IMR-90 (cell line): ENCODE results near the gene TENM3. TPM values are rescaled to one million over a fixed set of nuclear protein-coding genes. Genes with fewer than 3 reads are reported as not detected.
A peak's percentile ranks its signal among the peaks of the same experiment; 100 is the strongest.

Experiments used
- ATAC-seq: fragments of 200-7000 bp; cut with Tn5 transposase; 2 replicates; pipeline ENCODE4 v1.9.1; 2020; ENCODE audit warnings: low read depth, mild to moderate bottlenecking, moderate library complexity
- BruUV-seq: library from RNA; stranded (reverse); fragments of 400-500 nt; replicated peaks from 2 replicates; lab custom pipeline; 2021; lab: Mats Ljungman, UMichigan
- CTCF ChIA-PET: fragments of 300-600 bp; formaldehyde crosslinking; extraction: SDS; loops from one replicate; lab custom pipeline; 2021; ENCODE audit warnings: antibody characterized with exemption; lab: Yijun Ruan, JAX
- POLR2A ChIA-PET: fragments of 300-600 bp; sonication (Branson Sonifier 250); formaldehyde crosslinking; loops from one replicate; lab custom pipeline; 2022; ENCODE audit warnings: antibody characterized with exemption; ENCODE audit not compliant: unreplicated experiment; lab: Charles Lee
- DNase-seq: peaks from one replicate; pipeline ENCODE4 v3.0.0; 2013
- H2AFZ ChIP-seq: replicated peaks from 2 replicates; pipeline ENCODE3; 2013; ENCODE audit warnings: low read length, mild to moderate bottlenecking; ENCODE audit not compliant: poor library complexity
- H2AK5ac ChIP-seq: 2 replicates; pipeline ENCODE4 v1.6.1; 2013; ENCODE audit warnings: low read depth, low read length, inconsistent platforms
- H2AK9ac ChIP-seq: replicated peaks from 2 replicates; pipeline ENCODE3; 2013; ENCODE audit warnings: mild to moderate bottlenecking, low read depth, low read length, moderate library complexity; ENCODE audit not compliant: poor library complexity
- H2BK120ac ChIP-seq: 2 replicates; pipeline ENCODE4 v1.6.1; 2013; ENCODE audit warnings: low read depth, low read length, inconsistent platforms
- H2BK15ac ChIP-seq: 3 replicates; pipeline ENCODE4 v1.6.1; 2013; ENCODE audit warnings: low read depth, low read length, inconsistent platforms
- H2BK20ac ChIP-seq: 2 replicates; pipeline ENCODE4 v1.6.1; 2013; ENCODE audit warnings: low read depth, mild to moderate bottlenecking, inconsistent platforms, low read length, moderate library complexity
- H2BK5ac ChIP-seq: 2 replicates; pipeline ENCODE4 v1.6.1; 2013; ENCODE audit warnings: mild to moderate bottlenecking, low read depth, low read length, inconsistent platforms; ENCODE audit not compliant: poor library complexity, severe bottlenecking
- H3K14ac ChIP-seq: replicated peaks from 2 replicates; pipeline ENCODE4 v1.6.1; 2013; ENCODE audit warnings: low read depth, low read length, inconsistent platforms
- H3K18ac ChIP-seq: 2 replicates; pipeline ENCODE4 v1.6.1; 2013; ENCODE audit warnings: low read depth, low read length, control low read depth
- H3K23ac ChIP-seq: 2 replicates; pipeline ENCODE4 v1.6.1; 2013; ENCODE audit warnings: low read depth, low read length, inconsistent platforms
- H3K27ac ChIP-seq: 2 replicates; pipeline ENCODE4 v1.5.1; 2013; ENCODE audit warnings: mild to moderate bottlenecking, control low read depth, low read length; ENCODE audit not compliant: insufficient read depth
- H3K27me3 ChIP-seq: 2 replicates; pipeline ENCODE4 v1.6.1; 2013; ENCODE audit warnings: low read length; ENCODE audit not compliant: control insufficient read depth, insufficient read depth
- H3K36me3 ChIP-seq: 2 replicates; pipeline ENCODE4 v1.6.1; 2013; ENCODE audit warnings: low read length, mixed read lengths; ENCODE audit not compliant: control insufficient read depth, insufficient read depth
- H3K4ac ChIP-seq: 2 replicates; pipeline ENCODE4 v1.6.1; 2013; ENCODE audit warnings: low read depth, low read length, inconsistent platforms
- H3K4me1 ChIP-seq: 2 replicates; pipeline ENCODE4 v1.6.1; 2013; ENCODE audit warnings: low read length, mixed read lengths; ENCODE audit not compliant: control insufficient read depth, insufficient read depth
- H3K4me2 ChIP-seq: 2 replicates; pipeline ENCODE4 v1.6.1; 2013; ENCODE audit warnings: low read depth, mild to moderate bottlenecking, control low read depth, low read length, moderate library complexity
- H3K4me3 ChIP-seq: 2 replicates; pipeline ENCODE4 v1.5.1; 2013; ENCODE audit warnings: low read depth, mild to moderate bottlenecking, control low read depth, low read length, moderate library complexity; ENCODE audit not compliant: insufficient read depth
- H3K56ac ChIP-seq: 2 replicates; pipeline ENCODE4 v1.6.1; 2013; ENCODE audit warnings: low read length, inconsistent platforms; ENCODE audit not compliant: insufficient read depth; ENCODE audit errors: extremely low read depth
- H3K79me1 ChIP-seq, 2 experiments: 2 replicates each; pipeline ENCODE4 v1.6.1; 2013; ENCODE audit warnings: low read length in 2 of 2, inconsistent platforms in 1 of 2, low read depth in 1 of 2
- H3K9ac ChIP-seq: 2 replicates; pipeline ENCODE4 v1.6.1; 2013; ENCODE audit warnings: low read depth, low read length, control low read depth
- H3K9me1 ChIP-seq: 2 replicates; pipeline ENCODE4 v1.6.1; 2013; ENCODE audit warnings: low read length, inconsistent platforms; ENCODE audit not compliant: insufficient read depth
- H3K9me3 ChIP-seq: 2 replicates; pipeline ENCODE4 v1.6.1; 2013; ENCODE audit warnings: low read length; ENCODE audit not compliant: control insufficient read depth, insufficient read depth
- H4K20me1 ChIP-seq: 2 replicates; pipeline ENCODE4 v1.6.1; 2013; ENCODE audit warnings: low read length, inconsistent platforms; ENCODE audit not compliant: insufficient read depth
- H4K5ac ChIP-seq: 2 replicates; pipeline ENCODE4 v1.6.1; 2013; ENCODE audit warnings: mild to moderate bottlenecking, low read depth, low read length, control low read depth
- H4K8ac ChIP-seq, 2 experiments: 2 replicates each; pipeline ENCODE4 v1.6.1; 2013; ENCODE audit warnings: low read depth in 2 of 2, low read length in 2 of 2, control low read depth in 1 of 2, inconsistent platforms in 1 of 2
- H4K91ac ChIP-seq: 2 replicates; pipeline ENCODE4 v1.6.1; 2013; ENCODE audit warnings: low read depth, low read length, inconsistent platforms; ENCODE audit not compliant: insufficient read depth
- BHLHE40 ChIP-seq: fragments of 150-350 bp; IDR thresholded peaks from 2 replicates; pipeline ENCODE4 v1.6.1; 2016; ENCODE audit warnings: mild to moderate bottlenecking, low read depth, low read length
- CEBPB ChIP-seq: IDR thresholded peaks from 2 replicates; pipeline ENCODE4 v1.6.1; 2012; ENCODE audit warnings: low read depth, low read length, improper control_type of control experiment
- CHD1 ChIP-seq: IDR thresholded peaks from 2 replicates; pipeline ENCODE4 v1.6.1; 2012; ENCODE audit warnings: low read depth, low read length, improper control_type of control experiment
- FOS ChIP-seq: fragments of 150-350 bp; IDR thresholded peaks from 2 replicates; pipeline ENCODE4 v1.6.1; 2016; ENCODE audit warnings: low read depth, low read length
- MAFK ChIP-seq: IDR thresholded peaks from 2 replicates; pipeline ENCODE4 v1.6.1; 2012; ENCODE audit warnings: low read depth, low read length, improper control_type of control experiment
- MAZ ChIP-seq: IDR thresholded peaks from 2 replicates; pipeline ENCODE4 v1.6.1; 2012; ENCODE audit warnings: low read depth, mild to moderate bottlenecking, low read length, improper control_type of control experiment, moderate library complexity, borderline replicate concordance
- MXI1 ChIP-seq: IDR thresholded peaks from 2 replicates; pipeline ENCODE4 v1.6.1; 2012; ENCODE audit warnings: low read depth, mild to moderate bottlenecking, low read length, moderate library complexity, borderline replicate concordance
- NFE2L2 ChIP-seq: fragments of 150-350 bp; IDR thresholded peaks from 2 replicates; pipeline ENCODE4 v1.6.1; 2016; ENCODE audit warnings: low read depth, mild to moderate bottlenecking, low read length
- POLR2A ChIP-seq: IDR thresholded peaks from 2 replicates; pipeline ENCODE4 v1.6.1; 2012; ENCODE audit warnings: mild to moderate bottlenecking, low read depth, low read length
- RAD21 ChIP-seq: IDR thresholded peaks from 2 replicates; pipeline ENCODE4 v1.6.1; 2012; ENCODE audit warnings: low read length, improper control_type of control experiment
- RCOR1 ChIP-seq: IDR thresholded peaks from 2 replicates; pipeline ENCODE4 v1.6.1; 2012; ENCODE audit warnings: mild to moderate bottlenecking, low read length, improper control_type of control experiment; ENCODE audit not compliant: insufficient replicate concordance
- RFX5 ChIP-seq: IDR thresholded peaks from 2 replicates; pipeline ENCODE4 v1.8.0; 2012; ENCODE audit warnings: low read depth, mild to moderate bottlenecking, low read length, moderate library complexity
- SMC3 ChIP-seq: fragments of 150-350 bp; IDR thresholded peaks from 2 replicates; pipeline ENCODE4 v1.6.1; 2016; ENCODE audit warnings: low read depth, mild to moderate bottlenecking, antibody characterized with exemption, low read length, moderate library complexity
- WGBS, 2 experiments: methylation state at CpG; one replicate each; pipeline versions ENCODE4 v1.1.5 to v1.1.7; 2013; ENCODE audit warnings: missing lambda C conversion rate in 2 of 2; ENCODE audit not compliant: insufficient read length in 1 of 2; ENCODE audit errors: extremely low coverage in 2 of 2; 5-methylcytosine and 5-hydroxymethylcytosine counted together
- dilution Hi-C: fragments of 300-500 bp; cut with HindIII; formaldehyde crosslinking; loops from one replicate; pipeline ENCODE4 v1.14.3; 2018; ENCODE audit warnings: low sequenced_read_pairs; ENCODE audit not compliant: unreplicated experiment
- in situ Hi-C: fragments of 300-500 bp; cut with MboI; formaldehyde crosslinking; loops from 3 replicates; pipeline ENCODE4 v1.14.3; 2019; ENCODE audit warnings: low sequenced_read_pairs, inconsistent platforms, mixed read lengths
- intact Hi-C: fragments of 100-400 bp; cut with micrococcal nuclease; formaldehyde crosslinking; loops from 2 replicates; pipeline ENCODE4 v1.10.0; 2022
- polyA plus RNA-seq, 3 experiments: library from polyadenylated mRNA; depleted of rRNA; stranded (reverse); fragments of >200 nt; gene quantifications; 2 replicates each; pipeline ENCODE4 v1.2.3, GENCODE V29; 2012; ENCODE audit warnings: low replicate concordance in 1 of 3
- total RNA-seq: library from RNA; depleted of rRNA; stranded (reverse); fragments of >200 nt; gene quantifications from 2 replicates; pipeline ENCODE4 v1.2.3, GENCODE V29; 2012
- TF ChIP-seq, protein P1 (sequence below): fragments of 150-350 bp; IDR thresholded peaks from 2 replicates; pipeline ENCODE4 v1.6.1; 2017; ENCODE audit warnings: mild to moderate bottlenecking, antibody characterized with exemption, low read length, low read depth
- TF ChIP-seq, protein P2 (sequence below): conservative IDR thresholded peaks from 2 replicates; pipeline ENCODE4 v1.5.1; 2012; ENCODE audit warnings: mild to moderate bottlenecking, low read depth, low read length, improper control_type of control experiment
- TF ChIP-seq, protein P3 (sequence below): fragments of 150-350 bp; IDR thresholded peaks from 2 replicates; pipeline ENCODE4 v1.6.1; 2016; ENCODE audit warnings: low read depth, mild to moderate bottlenecking, low read length, moderate library complexity, borderline replicate concordance

The TENM3 gene
- total and polyA plus RNA-seq, 2 of the 4 experiments (the other 2 are of a cell fraction), result 29.9 to 173 TPM

DNA sequence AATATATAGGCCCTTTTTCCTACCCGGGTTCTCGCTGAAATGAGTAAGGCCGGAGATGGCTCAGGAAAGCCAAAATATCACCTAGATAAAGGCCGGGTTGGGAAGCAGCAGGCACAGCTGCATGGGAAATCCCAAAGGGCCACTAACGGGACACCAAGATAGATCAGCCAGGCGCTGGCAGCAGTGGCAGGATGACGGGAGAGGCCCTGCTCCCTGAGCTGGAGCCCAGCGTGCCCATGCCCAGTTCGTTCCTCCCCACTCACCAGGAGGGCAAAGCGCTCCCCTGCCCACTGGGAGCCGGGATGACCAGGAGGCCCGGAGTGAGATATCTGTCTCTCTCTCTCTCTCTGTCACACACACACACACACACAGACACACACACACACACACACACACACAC, 564.1 kb downstream of the TENM3 start:
- H3K56ac ChIP-seq, result no peak overlapping the region
- H3K79me1 ChIP-seq, result 0 out of 4 replicates have a peak, but pooled peaks cover 0 to 4% of the 10 kb centered on the region in 2 experiments
- no peak overlapping the region for H2BK20ac ChIP-seq
- H3K36me3 ChIP-seq, result no peaks in the 10 kb centered on the region
- no peaks in the 10 kb centered on the region for H3K27me3 ChIP-seq
- DNase-seq, result no peak
- intact Hi-C loops (loop anchor here (2.0 to 10.0 kb wide), 5 partner anchors 117 to 1240 kb away; no protein-coding TSS in a partner anchor), dilution Hi-C loops (no loop called here), in situ Hi-C loops (loop anchor here (10.0 to 25.0 kb wide), 3 partner anchors 343 to 1670 kb away; no protein-coding TSS in a partner anchor)
- H4K20me1 ChIP-seq, result no peaks in the 10 kb centered on the region
- no peak overlapping the region; the same call in 1 of the 2 replicates for H4K5ac ChIP-seq
- H2AK9ac ChIP-seq, result no peak overlapping the region
- CTCF ChIA-PET, result no interaction called here
- POLR2A ChIA-PET, result no interaction called here
- H2BK15ac ChIP-seq, result no peak overlapping the region
- H4K91ac ChIP-seq, result no peak overlapping the region
- no TSS peak for BruUV-seq
- no peak overlapping the region for H3K9ac ChIP-seq
- H2AK5ac ChIP-seq, result no peak overlapping the region
- no peak overlapping the region for H2BK120ac ChIP-seq
- no peak overlapping the region for H3K27ac ChIP-seq
- no peak overlapping the region for H3K4ac ChIP-seq
- no peak for TF ChIP-seq RFX5
- TF ChIP-seq MAZ, result no peak
- TF ChIP-seq, protein P1, sequence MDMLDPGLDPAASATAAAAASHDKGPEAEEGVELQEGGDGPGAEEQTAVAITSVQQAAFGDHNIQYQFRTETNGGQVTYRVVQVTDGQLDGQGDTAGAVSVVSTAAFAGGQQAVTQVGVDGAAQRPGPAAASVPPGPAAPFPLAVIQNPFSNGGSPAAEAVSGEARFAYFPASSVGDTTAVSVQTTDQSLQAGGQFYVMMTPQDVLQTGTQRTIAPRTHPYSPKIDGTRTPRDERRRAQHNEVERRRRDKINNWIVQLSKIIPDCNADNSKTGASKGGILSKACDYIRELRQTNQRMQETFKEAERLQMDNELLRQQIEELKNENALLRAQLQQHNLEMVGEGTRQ, result no peak
- TF ChIP-seq RAD21, result no peak
- no peak for TF ChIP-seq NFE2L2
- TF ChIP-seq POLR2A, result no peak
- no peak for TF ChIP-seq RCOR1
- no peak for TF ChIP-seq SMC3
- no peak for TF ChIP-seq BHLHE40
- no peak for TF ChIP-seq MXI1
- TF ChIP-seq, protein P2, sequence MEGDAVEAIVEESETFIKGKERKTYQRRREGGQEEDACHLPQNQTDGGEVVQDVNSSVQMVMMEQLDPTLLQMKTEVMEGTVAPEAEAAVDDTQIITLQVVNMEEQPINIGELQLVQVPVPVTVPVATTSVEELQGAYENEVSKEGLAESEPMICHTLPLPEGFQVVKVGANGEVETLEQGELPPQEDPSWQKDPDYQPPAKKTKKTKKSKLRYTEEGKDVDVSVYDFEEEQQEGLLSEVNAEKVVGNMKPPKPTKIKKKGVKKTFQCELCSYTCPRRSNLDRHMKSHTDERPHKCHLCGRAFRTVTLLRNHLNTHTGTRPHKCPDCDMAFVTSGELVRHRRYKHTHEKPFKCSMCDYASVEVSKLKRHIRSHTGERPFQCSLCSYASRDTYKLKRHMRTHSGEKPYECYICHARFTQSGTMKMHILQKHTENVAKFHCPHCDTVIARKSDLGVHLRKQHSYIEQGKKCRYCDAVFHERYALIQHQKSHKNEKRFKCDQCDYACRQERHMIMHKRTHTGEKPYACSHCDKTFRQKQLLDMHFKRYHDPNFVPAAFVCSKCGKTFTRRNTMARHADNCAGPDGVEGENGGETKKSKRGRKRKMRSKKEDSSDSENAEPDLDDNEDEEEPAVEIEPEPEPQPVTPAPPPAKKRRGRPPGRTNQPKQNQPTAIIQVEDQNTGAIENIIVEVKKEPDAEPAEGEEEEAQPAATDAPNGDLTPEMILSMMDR, result no peak
- TF ChIP-seq CEBPB, result no peak
- TF ChIP-seq, protein P3, sequence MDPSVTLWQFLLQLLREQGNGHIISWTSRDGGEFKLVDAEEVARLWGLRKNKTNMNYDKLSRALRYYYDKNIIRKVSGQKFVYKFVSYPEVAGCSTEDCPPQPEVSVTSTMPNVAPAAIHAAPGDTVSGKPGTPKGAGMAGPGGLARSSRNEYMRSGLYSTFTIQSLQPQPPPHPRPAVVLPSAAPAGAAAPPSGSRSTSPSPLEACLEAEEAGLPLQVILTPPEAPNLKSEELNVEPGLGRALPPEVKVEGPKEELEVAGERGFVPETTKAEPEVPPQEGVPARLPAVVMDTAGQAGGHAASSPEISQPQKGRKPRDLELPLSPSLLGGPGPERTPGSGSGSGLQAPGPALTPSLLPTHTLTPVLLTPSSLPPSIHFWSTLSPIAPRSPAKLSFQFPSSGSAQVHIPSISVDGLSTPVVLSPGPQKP, result no peak
- no peak for TF ChIP-seq MAFK
- TF ChIP-seq CHD1, result no peak
- no peak for TF ChIP-seq FOS
- no CpG with 5 or more reads among the region's 12 CpGs for WGBS, 2 experiments
- H3K18ac ChIP-seq, result no peak overlapping the region
- H3K4me1 ChIP-seq, result no peaks in the 10 kb centered on the region
- H3K4me2 ChIP-seq, result no peak overlapping the region
- peak overlapping the region in 1 of 2 experiments; percentile 44; a peak in 1 of 4 replicates for H4K8ac ChIP-seq
- H3K14ac ChIP-seq, result no peak overlapping the region
- no peak for ATAC-seq
- H2AFZ ChIP-seq, result peak overlapping the region; percentile 97
- H3K9me1 ChIP-seq, result peaks cover 11% of the 10 kb centered on the region
- peaks cover 4% of the 10 kb centered on the region; the same call in 1 of the 2 replicates for H3K9me3 ChIP-seq
- no peak overlapping the region for H3K23ac ChIP-seq
- H3K4me3 ChIP-seq, result no peak overlapping the region
- H2BK5ac ChIP-seq, result no peak overlapping the region
